ENCODE measurements around the gene STRBP. TPM values are rescaled to one million over a fixed set of nuclear protein-coding genes. Genes with fewer than 3 reads are reported as not detected.
"Not testable (repeated sequence)": the region's sequence is repeated elsewhere in the genome, so short reads cannot be mapped to it uniquely, and the experiment has no call there.

Gene STRBP
- total RNA-seq, 1 experiment from 2014 or later, result 40.3 TPM

GRCh38 chr9:123249162-123249561, 19.2 kb downstream of the STRBP start:
- H3K27me3 ChIP-seq (ENCODE audit: control insufficient read depth, insufficient read depth, low read length); CTCF ChIA-PET; H3K4me3 ChIP-seq (ENCODE audit: low read depth in 2 of 2, low read length in 2 of 2); H3K4me1 ChIP-seq (ENCODE audit: control insufficient read depth, insufficient read depth, low read length); in situ Hi-C loops (cut with HindIII; ENCODE audit: low pct_unique_long_range_greater_than_20kb, low sequenced_read_pairs); POLR2A ChIA-PET; intact Hi-C loops (cut with micrococcal nuclease; ENCODE audit: unreplicated experiment); H3K27ac ChIP-seq (ENCODE audit: low read length); ATAC-seq; H3K36me3 ChIP-seq (ENCODE audit: control insufficient read depth, insufficient read depth, low read length); H3K9me3 ChIP-seq (ENCODE audit: control insufficient read depth, insufficient read depth, low read depth, low read length); BruUV-seq (replicated peaks); DNase-seq (ENCODE audit: low read depth, low spot score): not testable (repeated sequence)

- Histone ChIP-seq H3K27ac (ENCODE audit: low read length) (no peak overlapping the region), H3K4me1 (ENCODE audit: control insufficient read depth, insufficient read depth, low read length) (no peaks in the 10 kb centered on the region; the same call in 1 of the 2 replicates), H3K27me3 (ENCODE audit: control insufficient read depth, insufficient read depth, low read length) (no peaks in the 10 kb centered on the region), H3K36me3 (ENCODE audit: control insufficient read depth, insufficient read depth, low read length) (no peaks in the 10 kb centered on the region), H3K4me3 (ENCODE audit: low read depth in 2 of 2, low read length in 2 of 2) (no peak overlapping the region), H3K9me3 (ENCODE audit: control insufficient read depth, insufficient read depth, low read depth, low read length) (no peaks in the 10 kb centered on the region)
- DNase-seq (ENCODE audit: low read depth, low spot score) (no peak), ATAC-seq (no peak)
- POLR2A ChIA-PET, result no interaction called here
- CTCF ChIA-PET, result no interaction called here
- no peak for TF ChIP-seq CTCF (IDR thresholded peaks at IDR 0.05)
- TF ChIP-seq REST (IDR thresholded peaks at IDR 0.05; ENCODE audit: insufficient read depth in 1 of 2, low read depth in 2 of 2, low read length in 1 of 2), result no peak
- TF ChIP-seq TCF7L2 (IDR thresholded peaks at IDR 0.05; ENCODE audit: low read depth, low read length), result no peak
- TF ChIP-seq SIN3A (IDR thresholded peaks at IDR 0.05; ENCODE audit: borderline replicate concordance, insufficient read depth, low read depth, low read length), result no peak
- TF ChIP-seq POLR2AphosphoS5 (IDR thresholded peaks at IDR 0.05; ENCODE audit: low read depth, low read length), result no peak
- no TSS peak for BruUV-seq (replicated peaks)
- intact Hi-C loops (cut with micrococcal nuclease; ENCODE audit: unreplicated experiment) (no loop called here), in situ Hi-C loops (cut with HindIII; ENCODE audit: low pct_unique_long_range_greater_than_20kb, low sequenced_read_pairs) (no loop called here)
Observed at GRCh38 chr9:123248630-123249029, 19.8 kb downstream of the STRBP start.

GRCh38 chr9:123246534-123246933, 21.9 kb downstream of the STRBP start:
- intact Hi-C loops (cut with micrococcal nuclease; ENCODE audit: unreplicated experiment) (no loop called here), in situ Hi-C loops (cut with HindIII; ENCODE audit: low pct_unique_long_range_greater_than_20kb, low sequenced_read_pairs) (no loop called here)
- no peak for TF ChIP-seq POLR2AphosphoS5 (IDR thresholded peaks at IDR 0.05; ENCODE audit: low read depth, low read length)
- TF ChIP-seq REST (IDR thresholded peaks at IDR 0.05; ENCODE audit: insufficient read depth in 1 of 2, low read depth in 2 of 2, low read length in 1 of 2), result no peak
- no peak for TF ChIP-seq CTCF (IDR thresholded peaks at IDR 0.05)
- no peak for TF ChIP-seq SIN3A (IDR thresholded peaks at IDR 0.05; ENCODE audit: borderline replicate concordance, insufficient read depth, low read depth, low read length)
- no peak for TF ChIP-seq TCF7L2 (IDR thresholded peaks at IDR 0.05; ENCODE audit: low read depth, low read length)
- no peaks in the 10 kb centered on the region for H3K9me3 ChIP-seq (ENCODE audit: control insufficient read depth, insufficient read depth, low read depth, low read length)
- no peaks in the 10 kb centered on the region for H3K36me3 ChIP-seq (ENCODE audit: control insufficient read depth, insufficient read depth, low read length)
- ATAC-seq (no peak), DNase-seq (ENCODE audit: low read depth, low spot score) (no peak)
- H3K27ac ChIP-seq (ENCODE audit: low read length), result no peak overlapping the region
- CTCF ChIA-PET, result no interaction called here
- H3K4me1 ChIP-seq (ENCODE audit: control insufficient read depth, insufficient read depth, low read length), result no peaks in the 10 kb centered on the region; the same call in 1 of the 2 replicates
- H3K27me3 ChIP-seq (ENCODE audit: control insufficient read depth, insufficient read depth, low read length), result no peaks in the 10 kb centered on the region
- POLR2A ChIA-PET, result no interaction called here
- no peak overlapping the region for H3K4me3 ChIP-seq (ENCODE audit: low read depth in 2 of 2, low read length in 2 of 2)
- no TSS peak for BruUV-seq (replicated peaks)

Measured in Panc1 (cell line).